SH-SY5Y (cell line): ENCODE measurements around the gene MUC6.

Experiments
- GATA2 ChIP-seq: IDR thresholded peaks from 2 replicates; pipeline ENCODE4 v1.6.1; 2011; ENCODE audit warnings: mild to moderate bottlenecking, low read depth, low read length
- GATA3 ChIP-seq: IDR thresholded peaks from 2 replicates; pipeline ENCODE4 v1.6.1; 2011; ENCODE audit warnings: low read depth, mild to moderate bottlenecking, low read length, moderate library complexity

Gene MUC6

GRCh38 chr11:978781-979180 is 57.7 kb downstream of the MUC6 start:
- TF ChIP-seq GATA2 (no peak), GATA3 (no peak)

GRCh38 chr11:977830-978720 is 58.4 kb downstream of the MUC6 start:
- TF ChIP-seq GATA3, result no peak
- TF ChIP-seq GATA2, result no peak

- TF ChIP-seq GATA3, result no peak
- TF ChIP-seq GATA2, result no peak
Measured at GRCh38 chr11:976431-977160, 59.9 kb downstream of the MUC6 start.

GRCh38 chr11:975827-976226 is 60.7 kb downstream of the MUC6 start:
- TF ChIP-seq GATA2 (no peak), GATA3 (no peak)

- no peak for TF ChIP-seq GATA2
- TF ChIP-seq GATA3, result no peak
Measured at GRCh38 chr11:973237-973636, 63.3 kb downstream of the MUC6 start.

- TF ChIP-seq GATA2, result no peak
- no peak for TF ChIP-seq GATA3
Measured at GRCh38 chr11:972523-973211, 63.9 kb downstream of the MUC6 start.

GRCh38 chr11:971731-972365 is 64.7 kb downstream of the MUC6 start:
- TF ChIP-seq GATA2, result no peak
- TF ChIP-seq GATA3, result no peak

- TF ChIP-seq GATA3, result no peak
- TF ChIP-seq GATA2, result no peak
Measured at GRCh38 chr11:971092-971690, 65.3 kb downstream of the MUC6 start.

GRCh38 chr11:970319-970871 is 66.1 kb downstream of the MUC6 start:
- no peak for TF ChIP-seq GATA3
- TF ChIP-seq GATA2, result no peak

- TF ChIP-seq GATA3 (no peak), GATA2 (no peak)
Measured at GRCh38 chr11:969651-970205, 66.8 kb downstream of the MUC6 start.

GRCh38 chr11:968822-969221 is 67.7 kb downstream of the MUC6 start:
- TF ChIP-seq GATA3 (no peak), GATA2 (no peak)

GRCh38 chr11:967995-968751 is 68.3 kb downstream of the MUC6 start:
- no peak for TF ChIP-seq GATA2
- TF ChIP-seq GATA3, result no peak
